ENCODE measurements around the gene LARGE2. TPM values are rescaled to one million over a fixed set of nuclear protein-coding genes. Genes with fewer than 3 reads are reported as not detected.

LARGE2 gene
- total RNA-seq, 6 donors from 2014 or later: 4.3 to 10.6 (median 7.1) TPM

- DNase-seq (peak; percentile 96 to 98), ATAC-seq (ENCODE audit: low FRiP score in 2 of 2) (peak; percentile 93 to 94)
- Histone ChIP-seq H3K4me3 (peak within 1 kb of the TSS; percentile 73 to 96 (median 89)), H3K27me3 (peaks cover 0 to 15% (median 10%) of the 10 kb centered on the region in 4 donors), H3K36me3 (peaks cover 20 to 32% (median 25%) of the 10 kb centered on the region in 4 donors), H3K27ac (peak within 1 kb of the TSS; percentile 88 to 93 (median 92)), H3K9me3 (no peaks in the 10 kb centered on the region), H3K4me1 (peaks cover 25 to 45% (median 35%) of the 10 kb centered on the region in 4 donors)
- 0% methylated on average over 28 to 45 of the region's 45 CpGs for WGBS, 2 donors
- TF ChIP-seq CTCF (IDR thresholded peaks at IDR 0.05): peak in 1 of 6 experiments; percentile 14
- peak in 3 of 4 donors; percentile 44 to 87 (median 73) for TF ChIP-seq POLR2A (IDR thresholded peaks at IDR 0.05)
- TF ChIP-seq EP300 (IDR thresholded peaks at IDR 0.05): peak in 1 of 4 donors; percentile 55
- peak; percentile 86 to 98 for TF ChIP-seq POLR2AphosphoS5 (IDR thresholded peaks at IDR 0.05)
Measured at GRCh38 chr11:45917623-45918330, 4.7 kb upstream of the LARGE2 start, which contains the start of gene PEX16. Gene PEX16, minus strand, starts transcription at chr11:45917877. Its CDS starts 66 bp downstream, at chr11:45917811.

- WGBS, 2 donors: 1% methylated on average over 31 to 38 of the region's 38 CpGs
- H3K9me3 ChIP-seq: no peaks in the 10 kb centered on the region
- ATAC-seq (ENCODE audit: low FRiP score in 2 of 2) (peak; percentile 86 to 89), DNase-seq (peak; percentile 92 to 93)
- H3K27ac ChIP-seq: peak overlapping the region; percentile 88 to 93 (median 92)
- peaks cover 13 to 26% (median 18%) of the 10 kb centered on the region in 4 donors for H3K36me3 ChIP-seq
- peaks cover 32 to 52% (median 41%) of the 10 kb centered on the region in 4 donors for H3K4me1 ChIP-seq
- peak overlapping the region; percentile 73 to 96 (median 89) for H3K4me3 ChIP-seq
- peaks cover 0 to 22% (median 16%) of the 10 kb centered on the region in 4 donors for H3K27me3 ChIP-seq
- peak; percentile 82 to 90 for TF ChIP-seq POLR2AphosphoS5 (IDR thresholded peaks at IDR 0.05)
- peak in 3 of 4 donors; percentile 34 to 78 (median 43) for TF ChIP-seq POLR2A (IDR thresholded peaks at IDR 0.05)
- no peak for TF ChIP-seq CTCF (IDR thresholded peaks at IDR 0.05)
Measured at GRCh38 chr11:45918331-45918941, 4.0 kb upstream of the LARGE2 start.

- peaks cover 6 to 19% (median 12%) of the 10 kb centered on the region in 4 donors for H3K36me3 ChIP-seq
- WGBS, 2 donors: 65 to 67% methylated on average over 7 of the region's 7 CpGs
- ATAC-seq (ENCODE audit: low FRiP score in 2 of 2) (no peak), DNase-seq (no peak)
- no peaks in the 10 kb centered on the region for H3K9me3 ChIP-seq
- peaks cover 0 to 23% (median 16%) of the 10 kb centered on the region in 4 donors for H3K27me3 ChIP-seq
- H3K4me1 ChIP-seq: peaks cover 32 to 53% (median 41%) of the 10 kb centered on the region in 4 donors
- H3K27ac ChIP-seq: peak overlapping the region; percentile 88 to 93 (median 92)
- no peak for TF ChIP-seq CTCF (IDR thresholded peaks at IDR 0.05)
- TF ChIP-seq EP300 (IDR thresholded peaks at IDR 0.05): no peak
- TF ChIP-seq POLR2A (IDR thresholded peaks at IDR 0.05): no peak
- TF ChIP-seq POLR2AphosphoS5 (IDR thresholded peaks at IDR 0.05): no peak
- peak overlapping the region in 3 of 4 donors; percentile 73 to 96 (median 83) for H3K4me3 ChIP-seq
Measured at GRCh38 chr11:45918962-45919675, 3.3 kb upstream of the LARGE2 start.

- peak overlapping the region in 1 of 4 donors; percentile 86 for H3K27ac ChIP-seq
- 78 to 81% methylated on average over 10 to 13 of the region's 13 CpGs for WGBS, 2 donors
Measured at GRCh38 chr11:45919806-45920530, 2.5 kb upstream of the LARGE2 start.

More at GRCh38 chr11:45919806-45920530, 2.5 kb upstream of the LARGE2 start:
- Histone ChIP-seq H3K36me3 (peaks cover 0 to 11% (median 5%) of the 10 kb centered on the region in 4 donors), H3K9me3 (no peaks in the 10 kb centered on the region), H3K4me3 (no peak overlapping the region), H3K4me1 (peaks cover 32 to 53% (median 41%) of the 10 kb centered on the region in 4 donors), H3K27me3 (peaks cover 0 to 23% (median 16%) of the 10 kb centered on the region in 4 donors)
- TF ChIP-seq CTCF (IDR thresholded peaks at IDR 0.05) (no peak), EP300 (IDR thresholded peaks at IDR 0.05) (no peak), POLR2A (IDR thresholded peaks at IDR 0.05) (no peak), POLR2AphosphoS5 (IDR thresholded peaks at IDR 0.05) (no peak)
- no peak for ATAC-seq (ENCODE audit: low FRiP score in 2 of 2)
- DNase-seq: no peak
